Ishikawa (cell line): ENCODE results near the gene CD248.

Experiments used
- CEBPB ChIP-seq: IDR thresholded peaks from 2 replicates; pipeline ENCODE4 v1.6.1; 2012
- EGR1 ChIP-seq: IDR thresholded peaks from 2 replicates; pipeline ENCODE4 v1.6.1; 2012
- EP300 ChIP-seq: IDR thresholded peaks from 2 replicates; pipeline ENCODE4 v1.6.1; 2012; ENCODE audit warnings: borderline replicate concordance
- FOXM1 ChIP-seq: IDR thresholded peaks from 2 replicates; pipeline ENCODE4 v1.6.1; 2012; ENCODE audit warnings: low read depth, borderline replicate concordance
- NFIC ChIP-seq: IDR thresholded peaks from 2 replicates; pipeline ENCODE4 v1.6.1; 2012
- RAD21 ChIP-seq: IDR thresholded peaks from 2 replicates; pipeline ENCODE4 v1.6.1; 2012; ENCODE audit warnings: low read depth
- TAF1 ChIP-seq: IDR thresholded peaks from 2 replicates; pipeline ENCODE4 v1.6.1; 2012; ENCODE audit warnings: low read depth, mild to moderate bottlenecking
- TCF12 ChIP-seq: IDR thresholded peaks from 2 replicates; pipeline ENCODE4 v1.6.1; 2012; ENCODE audit warnings: low read depth
- TEAD4 ChIP-seq: IDR thresholded peaks from 2 replicates; pipeline ENCODE4 v1.6.1; 2012
- YY1 ChIP-seq: IDR thresholded peaks from 2 replicates; pipeline ENCODE4 v1.6.1; 2012; ENCODE audit warnings: low read depth
- TF ChIP-seq, protein P1 (sequence below): IDR thresholded peaks from 2 replicates; pipeline ENCODE4 v1.6.1; 2012; ENCODE audit warnings: low read depth, mild to moderate bottlenecking
- TF ChIP-seq, protein P2 (sequence below): IDR thresholded peaks from 2 replicates; pipeline ENCODE4 v1.6.1; 2012
- TF ChIP-seq, protein P3 (sequence below): IDR thresholded peaks from 2 replicates; pipeline ENCODE4 v1.6.1; 2012

DNA sequence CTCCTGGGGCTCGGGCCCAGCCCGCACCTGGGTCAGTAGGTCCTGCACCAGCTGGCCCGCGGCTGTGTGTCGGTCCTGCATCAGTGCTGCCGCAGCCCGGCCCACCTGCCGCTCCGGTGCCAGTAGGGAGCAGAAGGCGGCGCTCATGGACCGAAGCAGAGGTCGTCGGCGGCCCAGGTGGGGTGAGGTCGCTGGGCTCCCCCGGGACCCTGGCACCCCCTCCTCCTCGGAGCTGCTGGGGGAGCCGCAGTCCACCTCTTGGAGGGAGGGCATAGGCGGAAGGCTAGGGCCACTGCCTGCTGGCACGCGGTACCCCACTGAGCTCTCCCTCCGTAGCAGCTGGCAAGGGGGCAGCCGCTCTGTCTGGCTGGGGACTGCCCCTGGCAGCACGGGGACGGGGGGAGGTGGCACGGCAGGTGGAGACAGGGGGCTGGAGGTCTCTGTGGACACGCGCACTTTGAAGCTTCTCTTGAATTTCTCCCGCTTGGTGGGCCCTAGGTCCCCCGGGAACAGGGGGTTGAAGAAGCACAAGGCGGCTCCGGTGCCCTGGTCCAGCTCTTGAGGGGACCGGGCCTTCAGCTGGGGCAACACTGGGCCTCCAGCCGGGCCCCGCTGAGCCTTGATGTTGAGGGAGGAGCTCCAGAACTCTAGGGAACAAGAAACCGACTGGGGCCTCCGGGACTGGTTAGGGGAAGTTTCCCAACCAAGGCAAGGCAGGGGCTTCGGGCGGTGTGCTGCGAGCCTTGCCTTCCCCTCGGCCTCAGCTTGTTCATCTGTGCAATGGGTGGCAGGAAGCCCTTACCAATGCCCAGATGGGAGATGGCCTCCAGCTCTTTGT is 18.0 kb upstream of the CD248 start:
- TF ChIP-seq CEBPB = no peak
- TF ChIP-seq FOXM1 = no peak
- TF ChIP-seq, protein P1, sequence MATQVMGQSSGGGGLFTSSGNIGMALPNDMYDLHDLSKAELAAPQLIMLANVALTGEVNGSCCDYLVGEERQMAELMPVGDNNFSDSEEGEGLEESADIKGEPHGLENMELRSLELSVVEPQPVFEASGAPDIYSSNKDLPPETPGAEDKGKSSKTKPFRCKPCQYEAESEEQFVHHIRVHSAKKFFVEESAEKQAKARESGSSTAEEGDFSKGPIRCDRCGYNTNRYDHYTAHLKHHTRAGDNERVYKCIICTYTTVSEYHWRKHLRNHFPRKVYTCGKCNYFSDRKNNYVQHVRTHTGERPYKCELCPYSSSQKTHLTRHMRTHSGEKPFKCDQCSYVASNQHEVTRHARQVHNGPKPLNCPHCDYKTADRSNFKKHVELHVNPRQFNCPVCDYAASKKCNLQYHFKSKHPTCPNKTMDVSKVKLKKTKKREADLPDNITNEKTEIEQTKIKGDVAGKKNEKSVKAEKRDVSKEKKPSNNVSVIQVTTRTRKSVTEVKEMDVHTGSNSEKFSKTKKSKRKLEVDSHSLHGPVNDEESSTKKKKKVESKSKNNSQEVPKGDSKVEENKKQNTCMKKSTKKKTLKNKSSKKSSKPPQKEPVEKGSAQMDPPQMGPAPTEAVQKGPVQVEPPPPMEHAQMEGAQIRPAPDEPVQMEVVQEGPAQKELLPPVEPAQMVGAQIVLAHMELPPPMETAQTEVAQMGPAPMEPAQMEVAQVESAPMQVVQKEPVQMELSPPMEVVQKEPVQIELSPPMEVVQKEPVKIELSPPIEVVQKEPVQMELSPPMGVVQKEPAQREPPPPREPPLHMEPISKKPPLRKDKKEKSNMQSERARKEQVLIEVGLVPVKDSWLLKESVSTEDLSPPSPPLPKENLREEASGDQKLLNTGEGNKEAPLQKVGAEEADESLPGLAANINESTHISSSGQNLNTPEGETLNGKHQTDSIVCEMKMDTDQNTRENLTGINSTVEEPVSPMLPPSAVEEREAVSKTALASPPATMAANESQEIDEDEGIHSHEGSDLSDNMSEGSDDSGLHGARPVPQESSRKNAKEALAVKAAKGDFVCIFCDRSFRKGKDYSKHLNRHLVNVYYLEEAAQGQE = no peak
- TF ChIP-seq EP300 = no peak
- TF ChIP-seq TEAD4 = no peak
- no peak for TF ChIP-seq TAF1
- no peak for TF ChIP-seq RAD21
- no peak for TF ChIP-seq TCF12
- TF ChIP-seq, protein P2, sequence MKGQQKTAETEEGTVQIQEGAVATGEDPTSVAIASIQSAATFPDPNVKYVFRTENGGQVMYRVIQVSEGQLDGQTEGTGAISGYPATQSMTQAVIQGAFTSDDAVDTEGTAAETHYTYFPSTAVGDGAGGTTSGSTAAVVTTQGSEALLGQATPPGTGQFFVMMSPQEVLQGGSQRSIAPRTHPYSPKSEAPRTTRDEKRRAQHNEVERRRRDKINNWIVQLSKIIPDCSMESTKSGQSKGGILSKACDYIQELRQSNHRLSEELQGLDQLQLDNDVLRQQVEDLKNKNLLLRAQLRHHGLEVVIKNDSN = no peak
- TF ChIP-seq, protein P3, sequence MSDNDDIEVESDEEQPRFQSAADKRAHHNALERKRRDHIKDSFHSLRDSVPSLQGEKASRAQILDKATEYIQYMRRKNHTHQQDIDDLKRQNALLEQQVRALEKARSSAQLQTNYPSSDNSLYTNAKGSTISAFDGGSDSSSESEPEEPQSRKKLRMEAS = no peak
- TF ChIP-seq YY1 = no peak
- no peak for TF ChIP-seq EGR1
- no peak for TF ChIP-seq NFIC
